ENCODE data around the gene OR52E6. TPM values are rescaled to one million over a fixed set of nuclear protein-coding genes. Genes with fewer than 3 reads are reported as not detected.

OR52E6 gene
- total RNA-seq, 1 donor from 2014 or later, result not detected

GRCh38 chr11:5796541-5796940 is 45.2 kb downstream of the OR52E6 start:
- H3K9me3 Mint-ChIP-seq, result peaks cover 5% of the 10 kb centered on the region
- no peak for TF ChIP-seq CTCF (IDR thresholded peaks at IDR 0.05; ENCODE audit: unreplicated experiment)
- no peak for DNase-seq (ENCODE audit: low spot score in 2 of 2, unreplicated experiment in 2 of 2)
- H3K4me3 Mint-ChIP-seq, result no peak overlapping the region
- H3K4me1 Mint-ChIP-seq, result peaks cover 2% of the 10 kb centered on the region
- peaks cover 4% of the 10 kb centered on the region for H3K27me3 Mint-ChIP-seq (ENCODE audit: low read depth)
- no peaks in the 10 kb centered on the region for H3K36me3 Mint-ChIP-seq
- H3K27ac Mint-ChIP-seq, result no peak overlapping the region

- no peak for TF ChIP-seq CTCF (IDR thresholded peaks at IDR 0.05; ENCODE audit: unreplicated experiment)
- H3K27me3 Mint-ChIP-seq (ENCODE audit: low read depth), result peaks cover 4% of the 10 kb centered on the region
- no peaks in the 10 kb centered on the region for H3K36me3 Mint-ChIP-seq
- H3K27ac Mint-ChIP-seq, result no peak within 1 kb of the TSS
- peaks cover 5% of the 10 kb centered on the region for H3K9me3 Mint-ChIP-seq
- no peak for DNase-seq (ENCODE audit: low spot score in 2 of 2, unreplicated experiment in 2 of 2)
- H3K4me1 Mint-ChIP-seq, result no peaks in the 10 kb centered on the region
- H3K4me3 Mint-ChIP-seq, result no peak within 1 kb of the TSS
These were observed 50.5 kb downstream of the OR52E6 start, which contains the start of gene OR52N1 for GRCh38 chr11:5791165-5791564. OR52N1 (minus strand) TSS chr11:5791265; CDS start chr11:5788816, 2,449 bp downstream.

Other genes with a start within 250 kb of the OR52E6 start
- 13.4 to 14.6 TPM (median 14.0 TPM) in 3 replicates for gene TRIM6, start 245.3 kb downstream of the OR52E6 start, total RNA-seq
- 5.0 to 7.1 TPM (median 5.1 TPM) in 3 replicates for gene TRIM34, start 216.9 kb downstream of the OR52E6 start, total RNA-seq
- 67.0 to 74.0 TPM (median 68.5 TPM) in 3 replicates for gene TRIM5, start 156.8 kb downstream of the OR52E6 start, total RNA-seq
- 45.8 to 52.1 TPM (median 50.9 TPM) in 3 replicates for gene TRIM22, start 152.1 kb downstream of the OR52E6 start, total RNA-seq
- 0.11 TPM in 1 of 3 replicates, not detected in the others for gene OR56B1, start 105.4 kb downstream of the OR52E6 start, total RNA-seq
- gene OR52N4, start 87.7 kb downstream of the OR52E6 start, total RNA-seq, result 0.18 TPM in 1 of 3 replicates, not detected in the others
- gene OR52N5, start 58.5 kb downstream of the OR52E6 start, total RNA-seq, result not detected in 3 replicates
- not detected in 3 replicates for gene OR52N1, start 50.6 kb downstream of the OR52E6 start, total RNA-seq
- not detected in 3 replicates for gene OR52N2, start 33.0 kb downstream of the OR52E6 start, total RNA-seq
- gene OR52E8, start 15.8 kb upstream of the OR52E6 start, total RNA-seq, result not detected in 3 replicates
- gene OR52E4, start 38.7 kb upstream of the OR52E6 start, total RNA-seq, result not detected in 3 replicates
- gene OR52E5, start 51.3 kb upstream of the OR52E6 start, total RNA-seq, result not detected in 3 replicates
- gene OR56A3, start 100.4 kb upstream of the OR52E6 start, total RNA-seq, result not detected in 3 replicates
- 0.31 TPM in 1 of 3 replicates, not detected in the others for gene OR56A5, start 126.6 kb upstream of the OR52E6 start, total RNA-seq
- not detected in 3 replicates for gene OR52L1, start 145.1 kb upstream of the OR52E6 start, total RNA-seq
- gene OR56A4, start 165.0 kb upstream of the OR52E6 start, total RNA-seq, result 0.09 to 0.11 TPM (median 0.11 TPM) in 3 replicates
- 0.09 to 0.20 TPM (median 0.13 TPM) in 3 replicates for gene OR56A1, start 188.9 kb upstream of the OR52E6 start, total RNA-seq